Smooth muscle cell (in vitro differentiated cells): ENCODE results near the gene GDNF. TPM values are rescaled to one million over a fixed set of nuclear protein-coding genes. Genes with fewer than 3 reads are reported as not detected.

ENCODE experiments used
- DNase-seq: peaks from one replicate; lab custom pipeline; 2025; ENCODE audit not compliant: unreplicated experiment; lab: John Stamatoyannopoulos, UW
- H2AFZ ChIP-seq: fragments of 200-600 bp; sonication (generic); 2 replicates; pipeline ENCODE4 v1.6.0; 2016; ENCODE audit warnings: antibody characterized with exemption, low read depth, mild to moderate bottlenecking
- H3F3A ChIP-seq: fragments of 200-600 bp; sonication (generic); 2 replicates; pipeline ENCODE4 v1.6.0; 2017; ENCODE audit warnings: antibody characterized with exemption, low read depth
- H3K27ac ChIP-seq: fragments of 200-600 bp; sonication (generic); 2 replicates; pipeline ENCODE4 v1.5.1; 2016; ENCODE audit warnings: low read depth, mild to moderate bottlenecking
- H3K27me3 ChIP-seq: fragments of 200-600 bp; sonication (generic); 2 replicates; pipeline ENCODE4 v1.6.1; 2016; ENCODE audit warnings: low read depth, mild to moderate bottlenecking
- H3K36me3 ChIP-seq: fragments of 200-600 bp; sonication (generic); 2 replicates; pipeline ENCODE4 v1.5.1; 2016; ENCODE audit warnings: low read depth
- H3K4me1 ChIP-seq: fragments of 200-600 bp; sonication (generic); 2 replicates; pipeline ENCODE4 v1.5.1; 2016; ENCODE audit warnings: low read depth
- H3K4me2 ChIP-seq: fragments of 200-600 bp; sonication (generic); 2 replicates; pipeline ENCODE4 v1.6.0; 2016; ENCODE audit warnings: mild to moderate bottlenecking
- H3K4me3 ChIP-seq: fragments of 200-600 bp; sonication (generic); 2 replicates; pipeline ENCODE4 v1.5.1; 2016; ENCODE audit warnings: mild to moderate bottlenecking
- H3K79me2 ChIP-seq: fragments of 200-600 bp; sonication (generic); 2 replicates; pipeline ENCODE4 v1.6.0; 2016; ENCODE audit warnings: low read depth, mild to moderate bottlenecking
- H3K9ac ChIP-seq: fragments of 200-600 bp; sonication (generic); 2 replicates; pipeline ENCODE4 v1.6.0; 2016; ENCODE audit warnings: low read depth
- H3K9me3 ChIP-seq: fragments of 200-600 bp; sonication (generic); replicated peaks from 2 replicates; pipeline ENCODE4 v1.5.1; 2016; ENCODE audit warnings: low read depth
- H4K20me1 ChIP-seq: fragments of 200-600 bp; sonication (generic); 2 replicates; pipeline ENCODE4 v1.6.0; 2016; ENCODE audit warnings: low read depth
- WGBS: methylation state at CpG from one replicate; pipeline ENCODE4 v1.1.7; 2016; ENCODE audit warnings: low lambda C conversion rate; 5-methylcytosine and 5-hydroxymethylcytosine counted together
- polyA plus RNA-seq: library from polyadenylated mRNA; unstranded; fragments of >200 nt; fragmentation: Nextera tagmentation; extraction: Ambion mirVana; gene quantifications from 2 replicates; pipeline ENCODE4 v1.2.1, GENCODE V29; 2016
- total RNA-seq: library from RNA; depleted of rRNA; stranded (reverse); fragments of >200 nt; gene quantifications from 2 replicates; pipeline ENCODE4 v1.2.3, GENCODE V29; 2014
- TF ChIP-seq, protein P1 (sequence below): fragments of 200-600 bp; sonication (generic); IDR thresholded peaks from 2 replicates; pipeline ENCODE4 v1.5.1; 2017; ENCODE audit warnings: borderline replicate concordance, mild to moderate bottlenecking, antibody characterized with exemption; ENCODE audit not compliant: insufficient read depth, poor library complexity, severe bottlenecking

GDNF gene
- total and polyA plus RNA-seq, 2 experiments from 2014 or later, result 12.9 to 18.8 TPM

GRCh38 chr5:37846786-37847310 lies 7.0 kb upstream of the GDNF start:
- Histone ChIP-seq H3K4me2 (peak overlapping the region; percentile 52), H2AFZ (no peak overlapping the region), H3K27me3 (no peaks in the 10 kb centered on the region), H3K4me3 (no peak overlapping the region), H3K9ac (peak overlapping the region; percentile 82), H3K9me3 (no peaks in the 10 kb centered on the region), H4K20me1 (no peaks in the 10 kb centered on the region), H3K4me1 (peaks cover 10% of the 10 kb centered on the region), H3K27ac (peak overlapping the region; percentile 96), H3K36me3 (no peaks in the 10 kb centered on the region), H3K79me2 (no peaks in the 10 kb centered on the region), H3F3A (peaks cover 9% of the 10 kb centered on the region)
- DNase-seq, result no peak
- WGBS, result 65% methylated on average over 4 of the region's 4 CpGs
- TF ChIP-seq, protein P1, sequence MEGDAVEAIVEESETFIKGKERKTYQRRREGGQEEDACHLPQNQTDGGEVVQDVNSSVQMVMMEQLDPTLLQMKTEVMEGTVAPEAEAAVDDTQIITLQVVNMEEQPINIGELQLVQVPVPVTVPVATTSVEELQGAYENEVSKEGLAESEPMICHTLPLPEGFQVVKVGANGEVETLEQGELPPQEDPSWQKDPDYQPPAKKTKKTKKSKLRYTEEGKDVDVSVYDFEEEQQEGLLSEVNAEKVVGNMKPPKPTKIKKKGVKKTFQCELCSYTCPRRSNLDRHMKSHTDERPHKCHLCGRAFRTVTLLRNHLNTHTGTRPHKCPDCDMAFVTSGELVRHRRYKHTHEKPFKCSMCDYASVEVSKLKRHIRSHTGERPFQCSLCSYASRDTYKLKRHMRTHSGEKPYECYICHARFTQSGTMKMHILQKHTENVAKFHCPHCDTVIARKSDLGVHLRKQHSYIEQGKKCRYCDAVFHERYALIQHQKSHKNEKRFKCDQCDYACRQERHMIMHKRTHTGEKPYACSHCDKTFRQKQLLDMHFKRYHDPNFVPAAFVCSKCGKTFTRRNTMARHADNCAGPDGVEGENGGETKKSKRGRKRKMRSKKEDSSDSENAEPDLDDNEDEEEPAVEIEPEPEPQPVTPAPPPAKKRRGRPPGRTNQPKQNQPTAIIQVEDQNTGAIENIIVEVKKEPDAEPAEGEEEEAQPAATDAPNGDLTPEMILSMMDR, result no peak

DNA sequence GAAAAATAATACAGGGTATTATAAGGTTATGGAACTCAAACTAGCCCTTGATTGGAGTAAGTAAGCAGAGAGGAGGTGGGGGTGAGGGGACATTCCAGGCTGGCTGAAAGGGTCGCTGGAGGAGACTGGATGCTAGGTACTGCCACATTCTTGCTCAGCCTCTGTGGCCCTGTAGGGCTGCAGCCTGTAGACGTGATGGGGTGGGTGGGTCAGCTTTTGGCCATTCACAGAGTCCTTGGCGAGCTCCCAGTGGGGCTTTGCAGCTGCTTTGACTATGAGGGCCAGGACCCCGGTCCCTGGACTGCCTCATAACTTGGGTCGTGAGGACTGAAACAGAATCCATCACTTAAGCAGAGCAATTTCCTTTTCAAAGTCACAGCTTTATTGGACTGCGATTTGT lies 4.2 kb upstream of the GDNF start:
- no peak overlapping the region for H3K4me2 ChIP-seq
- no peak overlapping the region for H2AFZ ChIP-seq
- DNase-seq, result no peak
- H3K27ac ChIP-seq, result no peak overlapping the region
- H3K27me3 ChIP-seq, result no peaks in the 10 kb centered on the region
- H3K9ac ChIP-seq, result no peak overlapping the region
- no peaks in the 10 kb centered on the region for H3K9me3 ChIP-seq
- H3K36me3 ChIP-seq, result no peaks in the 10 kb centered on the region
- TF ChIP-seq, protein P1, result no peak
- H4K20me1 ChIP-seq, result peaks cover 10% of the 10 kb centered on the region
- WGBS, result 59% methylated on average over 6 of the region's 6 CpGs
- peaks cover 13% of the 10 kb centered on the region for H3K4me1 ChIP-seq
- peaks cover 9% of the 10 kb centered on the region for H3F3A ChIP-seq
- H3K4me3 ChIP-seq, result no peak overlapping the region
- H3K79me2 ChIP-seq, result peaks cover 13% of the 10 kb centered on the region

GRCh38 chr5:37842048-37842447 lies 2.2 kb upstream of the GDNF start:
- Histone ChIP-seq H3K79me2 (peaks cover 32% of the 10 kb centered on the region), H3K4me1 (peaks cover 9% of the 10 kb centered on the region), H3K4me2 (no peak overlapping the region), H3K9ac (no peak overlapping the region), H3K36me3 (no peaks in the 10 kb centered on the region), H3K9me3 (no peaks in the 10 kb centered on the region), H2AFZ (no peak overlapping the region), H4K20me1 (peaks cover 30% of the 10 kb centered on the region), H3F3A (peaks cover 4% of the 10 kb centered on the region), H3K27me3 (no peaks in the 10 kb centered on the region), H3K4me3 (no peak overlapping the region), H3K27ac (no peak overlapping the region)
- TF ChIP-seq, protein P1, result no peak
- WGBS, result 92% methylated on average over 10 of the region's 10 CpGs
- no peak for DNase-seq

GRCh38 chr5:37841203-37841602 lies 1.4 kb upstream of the GDNF start:
- Histone ChIP-seq H3F3A (peaks cover 4% of the 10 kb centered on the region), H3K4me2 (peak overlapping the region; percentile 98), H3K9me3 (no peaks in the 10 kb centered on the region), H3K9ac (peak overlapping the region; percentile 73), H3K27me3 (no peaks in the 10 kb centered on the region), H4K20me1 (peaks cover 38% of the 10 kb centered on the region), H3K36me3 (no peaks in the 10 kb centered on the region), H3K27ac (peak overlapping the region; percentile 61), H3K4me1 (peaks cover 6% of the 10 kb centered on the region), H2AFZ (no peak overlapping the region), H3K79me2 (peaks cover 40% of the 10 kb centered on the region), H3K4me3 (no peak overlapping the region)
- no peak for DNase-seq
- 60% methylated on average over 6 of the region's 6 CpGs for WGBS
- TF ChIP-seq, protein P1, result no peak
